8988T (cell line): ENCODE measurements around the gene CCDC60.

Source experiments
- DNase-seq: peaks from one replicate; pipeline ENCODE4 v3.0.0; 2011

The CCDC60 gene

DNA sequence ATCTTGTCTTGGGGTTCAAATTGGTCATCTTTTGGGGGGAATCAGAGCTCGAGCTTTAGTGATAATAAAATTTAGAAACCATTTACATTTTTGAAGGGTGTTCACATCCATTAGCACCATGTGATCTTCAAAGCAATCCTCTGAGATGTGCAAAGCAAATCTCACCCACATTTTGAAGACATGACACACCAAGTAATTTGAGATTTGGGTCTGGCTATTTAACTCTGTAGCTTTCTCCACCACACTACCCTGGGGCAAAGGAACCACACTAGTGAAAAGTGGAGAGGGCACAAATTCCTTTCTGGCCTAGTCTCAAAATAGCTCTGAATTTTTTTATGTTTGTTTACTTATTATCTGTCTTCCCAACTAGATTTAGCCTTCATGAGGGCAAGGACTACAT, 212.5 kb downstream of the CCDC60 start:
- no peak for DNase-seq

DNA sequence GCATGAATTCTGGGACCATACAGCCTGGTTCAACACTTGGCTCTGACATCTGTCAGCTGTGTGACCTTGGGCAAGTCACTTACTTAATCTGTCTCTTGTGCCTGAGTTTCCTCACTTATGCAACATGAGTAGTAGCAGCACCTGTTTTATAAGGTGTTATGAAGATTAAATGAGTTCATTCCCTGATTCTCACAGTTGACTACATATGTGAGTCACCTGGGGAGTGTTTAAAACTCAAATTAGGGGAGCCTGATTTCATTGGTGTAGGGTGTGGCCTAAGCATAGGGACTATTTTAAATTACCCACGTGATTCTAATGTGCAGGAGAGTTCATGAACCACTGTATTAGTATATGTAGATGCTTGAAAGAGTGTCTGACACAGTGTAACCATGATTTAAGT, 222.3 kb downstream of the CCDC60 start:
- no peak for DNase-seq

DNA sequence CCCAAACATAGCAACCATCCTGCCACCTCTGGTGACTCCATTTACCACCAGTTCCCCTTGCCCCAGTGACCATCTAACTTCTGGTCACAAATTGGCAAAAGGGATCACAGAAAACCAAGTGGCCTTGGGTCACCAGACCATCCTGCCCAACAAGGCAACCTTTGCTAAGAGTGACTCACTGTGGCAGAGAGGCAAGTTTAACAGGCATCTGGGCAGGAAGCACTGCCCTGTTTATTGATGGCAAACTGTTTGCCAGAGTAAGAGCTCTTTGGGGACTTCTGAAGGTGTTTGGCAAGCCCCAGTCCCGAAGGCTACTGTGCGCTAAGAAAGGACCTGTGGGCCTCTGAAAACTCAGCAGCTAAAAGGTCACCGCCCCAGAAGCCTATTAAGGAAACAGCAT, 230.9 kb downstream of the CCDC60 start:
- DNase-seq: no peak

DNA sequence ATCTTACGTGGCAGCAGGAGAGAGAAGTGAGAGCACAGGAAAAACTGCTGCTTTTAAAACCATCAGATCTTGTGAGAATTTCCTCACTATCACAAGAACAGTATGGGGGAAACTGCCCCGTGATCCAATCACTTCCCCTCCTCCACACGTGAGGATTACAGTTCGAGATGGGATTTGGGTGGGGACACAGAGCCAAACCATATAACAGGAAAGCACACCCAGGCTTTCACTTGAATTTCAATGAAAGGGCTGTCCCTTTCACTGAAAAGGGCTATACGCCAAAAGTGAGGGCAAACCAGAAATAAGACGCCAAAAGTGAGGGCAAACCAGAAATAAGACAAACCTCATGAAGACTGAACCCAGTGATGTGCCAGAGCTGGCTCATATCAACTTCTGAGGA, 236.2 kb downstream of the CCDC60 start:
- DNase-seq: no peak

DNA sequence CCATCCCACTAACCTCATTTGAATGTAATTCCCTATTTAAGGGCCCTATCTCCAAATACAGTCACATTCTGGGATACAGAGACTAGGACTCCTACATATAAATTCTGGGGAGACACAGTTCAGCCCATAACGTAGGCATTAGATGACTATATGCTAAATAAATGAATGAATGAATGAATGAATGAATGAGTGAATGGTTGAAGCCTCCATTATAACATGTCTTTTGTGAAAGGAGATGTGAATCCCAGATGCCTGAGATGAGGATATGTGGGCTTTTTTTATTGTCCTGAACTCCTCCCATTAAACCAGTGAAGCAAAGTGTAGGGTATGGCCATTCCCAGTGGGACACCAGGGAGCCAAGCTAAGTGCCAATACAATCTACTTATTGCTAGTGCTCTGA, 238.6 kb downstream of the CCDC60 start:
- no peak for DNase-seq

DNA sequence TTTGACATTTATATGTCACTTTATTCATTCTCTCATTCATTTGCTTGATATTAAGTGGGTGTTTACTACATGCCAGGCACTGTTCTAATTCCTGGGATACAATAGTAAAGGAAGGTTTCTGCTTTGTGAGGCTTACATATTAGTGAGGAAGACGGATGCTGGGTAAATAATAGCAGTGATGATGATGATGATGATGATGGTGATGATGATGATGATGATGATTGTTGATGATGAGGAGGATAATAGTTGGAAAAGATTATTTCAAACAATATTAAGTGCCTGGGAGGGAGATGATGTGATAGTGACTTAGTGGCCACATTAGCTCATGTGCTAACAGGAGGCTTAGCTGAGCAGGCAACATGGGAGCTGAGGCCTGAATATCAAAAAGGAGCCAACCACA, 239.7 kb downstream of the CCDC60 start:
- no peak for DNase-seq

DNA sequence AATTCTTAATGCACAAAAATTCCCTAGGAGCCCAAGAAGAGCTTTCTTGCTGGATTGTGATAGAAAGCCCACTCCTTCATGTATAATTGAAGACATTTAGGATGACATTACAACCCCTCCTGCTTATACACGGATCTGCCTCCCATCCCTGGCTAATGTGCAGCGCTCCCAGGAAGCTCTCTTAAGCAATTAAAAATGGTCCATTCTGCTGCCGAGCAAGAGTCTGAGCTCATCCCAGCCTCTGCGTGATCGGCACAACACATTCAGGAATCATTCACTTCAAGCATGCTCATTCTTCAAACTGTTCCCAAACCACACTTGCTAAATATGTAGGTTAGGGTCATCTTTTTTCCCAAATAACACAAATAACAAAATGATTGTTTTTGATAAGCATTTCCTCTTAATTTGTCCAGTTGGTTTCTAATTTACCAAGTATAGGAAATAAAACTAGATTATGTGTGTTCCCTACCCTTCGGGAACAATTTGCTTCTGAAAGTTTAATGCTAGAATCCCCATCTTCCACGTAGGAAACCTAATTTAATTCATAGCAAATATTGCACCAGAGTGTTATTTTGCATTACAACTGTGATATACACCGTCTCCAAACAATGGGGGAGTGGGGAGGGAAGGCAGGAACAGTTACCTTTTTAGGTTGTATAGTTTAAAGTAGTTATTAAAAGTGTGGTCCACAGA, 241.7 kb downstream of the CCDC60 start:
- DNase-seq: no peak

DNA sequence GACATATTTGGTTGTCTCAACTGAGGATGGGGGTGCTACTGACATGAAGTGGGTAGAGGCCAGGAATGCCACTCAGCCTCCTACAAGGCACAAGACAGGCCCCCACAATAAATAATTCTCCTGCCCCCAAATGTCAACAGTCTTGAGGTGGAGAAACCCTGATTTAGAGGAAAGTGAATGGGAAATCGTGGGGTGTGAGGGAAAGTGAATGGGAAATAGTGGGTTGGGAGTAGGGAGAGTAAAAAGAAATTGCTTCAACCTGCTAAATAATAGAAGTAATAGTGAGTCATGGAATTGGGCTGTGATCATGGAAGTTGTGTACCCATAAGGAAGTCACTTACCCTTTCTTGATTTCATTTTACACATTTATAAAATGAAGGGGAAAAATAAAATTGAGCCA, 242.4 kb downstream of the CCDC60 start:
- no peak for DNase-seq

DNA sequence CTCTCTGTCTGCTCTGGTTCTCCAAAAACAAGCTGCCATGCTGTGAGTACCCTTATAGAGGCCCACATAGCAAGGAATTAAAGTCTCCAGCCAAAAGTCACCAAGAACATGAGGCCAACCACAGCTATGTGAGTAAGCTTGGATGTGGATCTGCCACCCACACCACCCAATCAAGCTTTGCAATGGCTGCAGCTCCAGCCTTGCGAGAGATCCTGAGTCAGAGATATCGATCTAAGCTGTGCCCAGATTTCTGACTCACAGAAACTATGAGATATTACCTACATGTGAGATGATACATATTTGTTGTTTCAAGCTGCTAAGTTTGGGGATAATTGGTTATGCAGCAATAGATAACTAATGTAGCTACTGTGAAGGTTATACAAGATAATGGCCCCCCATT, 243.6 kb downstream of the CCDC60 start:
- DNase-seq: no peak

DNA sequence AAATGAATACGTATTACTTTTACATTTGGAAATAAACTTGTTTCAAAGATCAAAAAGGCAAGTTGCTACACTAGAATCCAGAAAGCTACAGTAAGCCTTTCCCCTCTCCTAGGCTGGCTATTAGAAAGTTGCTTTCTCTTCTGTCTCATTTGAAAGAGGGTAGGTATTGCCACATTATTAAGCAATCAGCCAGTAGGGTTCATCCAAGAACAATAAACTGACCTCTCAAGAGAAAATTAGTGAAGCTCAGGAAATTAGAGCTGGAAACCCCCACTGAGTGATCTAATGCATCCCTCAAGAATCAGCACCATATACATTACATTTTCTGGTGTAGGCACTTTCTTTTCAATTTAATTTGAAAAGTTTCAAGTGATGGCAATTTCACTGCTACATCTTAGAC, 254.6 kb downstream of the CCDC60 start:
- no peak for DNase-seq

DNA sequence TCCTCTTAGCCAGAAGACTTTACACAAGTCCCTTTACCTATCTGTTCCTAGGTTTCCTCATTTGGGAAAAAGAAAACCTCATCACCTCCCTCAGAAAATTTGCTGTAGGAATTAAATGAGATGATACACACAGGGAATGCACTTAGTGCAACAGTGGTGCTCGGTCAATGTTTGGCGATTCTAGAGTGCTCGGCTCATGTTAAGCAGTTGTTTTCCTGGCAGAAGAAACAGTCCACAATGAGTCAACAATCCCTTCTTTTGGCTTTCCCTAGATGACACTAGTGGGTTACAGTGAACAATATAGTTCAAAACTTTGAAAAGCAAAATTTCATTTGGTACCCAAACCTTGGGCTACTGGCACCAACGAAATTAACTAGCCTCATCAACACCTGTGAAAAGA, 255.1 kb downstream of the CCDC60 start:
- no peak for DNase-seq
